ENCODE measurements around the gene ATP7B.

The ATP7B gene

DNA sequence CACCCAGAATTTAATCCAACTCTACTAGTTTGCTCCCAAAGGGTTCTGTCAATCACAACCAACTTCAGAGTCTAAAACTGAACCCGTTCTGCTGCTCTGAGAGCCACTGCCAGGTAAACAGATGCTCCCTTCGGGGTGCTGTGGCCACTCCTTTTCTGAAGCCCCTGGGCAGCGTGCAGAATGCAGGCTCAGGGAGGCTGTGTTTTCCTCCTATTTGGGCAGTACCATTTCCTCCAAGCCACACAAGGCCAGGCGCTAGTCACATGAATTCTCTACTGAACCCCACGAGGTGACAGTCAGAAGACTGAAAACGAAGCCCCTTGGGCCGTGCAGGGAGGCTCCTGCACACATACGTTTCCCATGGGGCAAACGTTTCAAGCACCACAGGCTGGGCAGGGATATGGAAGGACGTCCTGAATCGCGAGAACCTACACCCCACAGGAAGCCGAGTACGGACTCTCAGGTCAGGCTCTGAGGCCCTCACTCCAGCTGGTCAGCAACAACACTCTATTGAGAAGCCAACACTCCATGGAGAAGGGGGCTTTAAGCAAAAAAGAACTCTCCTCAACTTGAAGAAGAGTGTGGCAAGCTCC lies 77.7 kb downstream of the ATP7B start:
- Histone ChIP-seq H3K4me1 (ENCODE audit: control insufficient read depth, insufficient read depth, low read length) (peaks cover 15% of the 10 kb centered on the region), H3K27me3 (ENCODE audit: control insufficient read depth, insufficient read depth, low read length) (no peaks in the 10 kb centered on the region), H3K9me3 (ENCODE audit: control insufficient read depth, low read length) (no peaks in the 10 kb centered on the region), H3K9ac (ENCODE audit: low read length) (no peak overlapping the region), H3K4me3 (ENCODE audit: low read length) (no peak overlapping the region), H3K36me3 (ENCODE audit: control insufficient read depth, insufficient read depth, low read length) (peaks cover 8% of the 10 kb centered on the region)

GRCh38 chr13:51932231-51932630 lies 79.0 kb downstream of the ATP7B start:
- H3K9me3 ChIP-seq (ENCODE audit: control insufficient read depth, low read length) = no peaks in the 10 kb centered on the region
- H3K4me3 ChIP-seq (ENCODE audit: low read length) = no peak overlapping the region
- H3K4me1 ChIP-seq (ENCODE audit: control insufficient read depth, insufficient read depth, low read length) = peaks cover 8% of the 10 kb centered on the region
- no peak overlapping the region for H3K9ac ChIP-seq (ENCODE audit: low read length)
- H3K36me3 ChIP-seq (ENCODE audit: control insufficient read depth, insufficient read depth, low read length) = peaks cover 8% of the 10 kb centered on the region
- no peaks in the 10 kb centered on the region for H3K27me3 ChIP-seq (ENCODE audit: control insufficient read depth, insufficient read depth, low read length)

DNA sequence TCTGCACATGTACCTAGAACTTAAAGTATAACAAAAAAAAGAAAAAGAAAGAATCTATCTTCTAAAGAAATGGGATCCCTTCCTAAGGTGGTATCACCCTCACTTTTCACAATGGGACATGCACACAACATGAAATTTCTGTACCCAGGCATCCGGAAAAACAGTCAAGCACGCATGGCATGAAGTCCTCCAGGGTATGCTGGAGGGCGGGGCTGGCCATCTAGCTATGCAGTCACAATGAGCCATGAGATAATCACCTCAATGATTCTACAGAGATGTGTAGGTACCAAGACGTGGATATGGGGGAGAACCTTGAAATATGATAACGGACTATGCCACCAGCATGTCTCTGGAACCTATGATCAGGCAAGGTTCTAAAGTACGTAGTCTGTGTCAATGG lies 79.6 kb downstream of the ATP7B start:
- Histone ChIP-seq H3K27me3 (ENCODE audit: control insufficient read depth, insufficient read depth, low read length) (no peaks in the 10 kb centered on the region), H3K9ac (ENCODE audit: low read length) (no peak overlapping the region), H3K4me1 (ENCODE audit: control insufficient read depth, insufficient read depth, low read length) (peaks cover 5% of the 10 kb centered on the region), H3K36me3 (ENCODE audit: control insufficient read depth, insufficient read depth, low read length) (peaks cover 8% of the 10 kb centered on the region), H3K4me3 (ENCODE audit: low read length) (no peak overlapping the region), H3K9me3 (ENCODE audit: control insufficient read depth, low read length) (no peaks in the 10 kb centered on the region)

DNA sequence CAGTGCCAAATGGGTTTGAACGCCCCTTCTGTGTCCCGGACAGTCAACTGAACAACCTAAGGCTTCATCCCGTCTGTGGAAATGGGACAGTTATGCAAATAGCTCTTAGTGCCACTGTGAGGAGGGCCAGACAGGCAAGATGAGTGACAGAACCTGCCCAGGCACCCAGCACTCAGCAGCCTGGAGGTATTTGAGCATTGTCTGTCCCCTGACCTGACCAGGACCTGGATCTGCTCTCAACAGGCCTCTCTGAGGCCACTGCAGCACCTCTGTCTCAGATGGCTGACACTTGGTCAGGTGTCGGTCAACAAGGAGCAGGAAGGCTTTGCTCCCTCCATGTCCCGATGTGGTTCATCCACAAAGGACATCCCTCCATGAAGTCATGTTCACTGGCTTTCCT lies 81.6 kb downstream of the ATP7B start:
- Histone ChIP-seq H3K36me3 (ENCODE audit: control insufficient read depth, insufficient read depth, low read length) (peaks cover 8% of the 10 kb centered on the region), H3K9me3 (ENCODE audit: control insufficient read depth, low read length) (no peaks in the 10 kb centered on the region), H3K27me3 (ENCODE audit: control insufficient read depth, insufficient read depth, low read length) (no peaks in the 10 kb centered on the region), H3K4me3 (ENCODE audit: low read length) (no peak overlapping the region), H3K4me1 (ENCODE audit: control insufficient read depth, insufficient read depth, low read length) (no peaks in the 10 kb centered on the region), H3K9ac (ENCODE audit: low read length) (no peak overlapping the region)

- no peaks in the 10 kb centered on the region for H3K4me1 ChIP-seq (ENCODE audit: control insufficient read depth, insufficient read depth, low read length)
- H3K9ac ChIP-seq (ENCODE audit: low read length) = no peak overlapping the region
- no peaks in the 10 kb centered on the region for H3K9me3 ChIP-seq (ENCODE audit: control insufficient read depth, low read length)
- H3K4me3 ChIP-seq (ENCODE audit: low read length) = no peak overlapping the region
- H3K27me3 ChIP-seq (ENCODE audit: control insufficient read depth, insufficient read depth, low read length) = no peaks in the 10 kb centered on the region
- H3K36me3 ChIP-seq (ENCODE audit: control insufficient read depth, insufficient read depth, low read length) = no peaks in the 10 kb centered on the region
These were observed 83.0 kb downstream of the ATP7B start for GRCh38 chr13:51928231-51928630.

DNA sequence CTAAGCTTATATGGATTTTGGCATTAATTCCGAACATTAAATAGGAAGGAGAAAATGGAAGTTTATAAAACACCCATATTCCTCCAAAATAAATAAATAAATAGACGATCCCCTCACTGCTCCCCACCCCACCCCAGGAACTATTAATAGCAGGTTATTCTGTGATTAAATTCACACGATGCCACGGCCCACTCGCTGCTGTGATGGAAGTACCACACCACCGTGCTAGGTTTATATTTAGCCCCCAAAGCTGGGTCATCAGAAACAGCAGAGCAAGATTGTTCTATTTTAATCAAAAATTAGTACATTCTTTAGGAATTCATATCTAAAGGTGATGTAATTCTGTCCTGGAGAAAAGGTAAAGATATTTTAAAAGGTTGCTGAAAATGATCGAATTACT lies 84.1 kb downstream of the ATP7B start:
- Histone ChIP-seq H3K27me3 (ENCODE audit: control insufficient read depth, insufficient read depth, low read length) (no peaks in the 10 kb centered on the region), H3K36me3 (ENCODE audit: control insufficient read depth, insufficient read depth, low read length) (no peaks in the 10 kb centered on the region), H3K9me3 (ENCODE audit: control insufficient read depth, low read length) (no peaks in the 10 kb centered on the region), H3K4me3 (ENCODE audit: low read length) (no peak overlapping the region), H3K4me1 (ENCODE audit: control insufficient read depth, insufficient read depth, low read length) (no peaks in the 10 kb centered on the region), H3K9ac (ENCODE audit: low read length) (no peak overlapping the region)

DNA sequence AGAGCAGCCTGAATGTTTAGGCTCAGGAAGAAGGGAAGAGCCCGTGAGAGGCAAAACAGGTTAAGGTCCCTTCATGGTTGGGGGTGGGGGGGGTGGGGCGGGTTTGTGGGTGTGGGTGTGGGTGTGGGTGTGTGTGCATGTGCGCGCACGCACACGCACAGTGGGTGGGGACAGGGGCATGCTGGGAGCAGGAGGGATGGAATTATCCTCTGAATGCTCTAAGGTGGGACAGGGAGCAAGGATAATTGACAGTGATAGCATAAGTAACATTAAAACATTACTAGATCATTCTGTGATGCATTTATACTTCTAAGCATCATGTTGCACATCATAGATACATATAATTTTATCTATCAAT lies 84.7 kb downstream of the ATP7B start:
- Histone ChIP-seq H3K4me1 (ENCODE audit: control insufficient read depth, insufficient read depth, low read length) (no peaks in the 10 kb centered on the region), H3K9ac (ENCODE audit: low read length) (no peak overlapping the region), H3K36me3 (ENCODE audit: control insufficient read depth, insufficient read depth, low read length) (no peaks in the 10 kb centered on the region), H3K4me3 (ENCODE audit: low read length) (no peak overlapping the region), H3K9me3 (ENCODE audit: control insufficient read depth, low read length) (no peaks in the 10 kb centered on the region), H3K27me3 (ENCODE audit: control insufficient read depth, insufficient read depth, low read length) (no peaks in the 10 kb centered on the region)

DNA sequence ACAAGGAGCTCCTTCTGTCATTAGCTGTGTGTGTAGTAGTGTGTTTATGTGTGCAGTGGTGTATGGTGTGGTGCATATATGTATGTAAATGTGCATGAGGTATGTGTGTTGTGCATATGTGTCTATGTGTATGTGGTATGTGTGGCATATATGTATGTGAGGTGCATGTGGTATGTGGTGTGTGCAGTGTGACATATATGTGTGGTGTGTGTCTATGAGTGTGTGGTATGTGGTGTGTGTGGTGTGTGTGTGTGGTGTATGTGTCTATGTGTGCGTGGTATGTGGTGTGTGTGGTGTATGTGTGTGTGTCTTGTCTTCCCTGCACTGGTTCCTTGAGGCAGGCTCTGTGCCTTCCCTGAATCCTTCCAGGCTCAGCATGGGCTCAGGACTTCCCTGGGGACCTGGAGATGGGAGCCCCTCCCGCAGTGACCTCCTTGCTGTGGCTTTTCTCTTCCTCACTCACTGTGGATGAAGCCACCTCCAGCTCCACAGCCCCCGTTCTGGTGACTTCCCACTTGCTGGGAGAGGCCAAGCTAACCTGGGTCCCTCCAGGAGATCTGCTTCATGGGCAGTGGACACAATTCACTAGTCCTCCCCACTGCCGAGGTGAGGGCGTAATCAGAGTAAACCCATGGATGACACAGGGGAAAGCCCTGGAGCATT lies 85.3 kb downstream of the ATP7B start:
- Histone ChIP-seq H3K4me3 (ENCODE audit: low read length) (no peak overlapping the region), H3K27me3 (ENCODE audit: control insufficient read depth, insufficient read depth, low read length) (no peaks in the 10 kb centered on the region), H3K9ac (ENCODE audit: low read length) (no peak overlapping the region), H3K4me1 (ENCODE audit: control insufficient read depth, insufficient read depth, low read length) (no peaks in the 10 kb centered on the region), H3K9me3 (ENCODE audit: control insufficient read depth, low read length) (no peaks in the 10 kb centered on the region), H3K36me3 (ENCODE audit: control insufficient read depth, insufficient read depth, low read length) (no peaks in the 10 kb centered on the region)

DNA sequence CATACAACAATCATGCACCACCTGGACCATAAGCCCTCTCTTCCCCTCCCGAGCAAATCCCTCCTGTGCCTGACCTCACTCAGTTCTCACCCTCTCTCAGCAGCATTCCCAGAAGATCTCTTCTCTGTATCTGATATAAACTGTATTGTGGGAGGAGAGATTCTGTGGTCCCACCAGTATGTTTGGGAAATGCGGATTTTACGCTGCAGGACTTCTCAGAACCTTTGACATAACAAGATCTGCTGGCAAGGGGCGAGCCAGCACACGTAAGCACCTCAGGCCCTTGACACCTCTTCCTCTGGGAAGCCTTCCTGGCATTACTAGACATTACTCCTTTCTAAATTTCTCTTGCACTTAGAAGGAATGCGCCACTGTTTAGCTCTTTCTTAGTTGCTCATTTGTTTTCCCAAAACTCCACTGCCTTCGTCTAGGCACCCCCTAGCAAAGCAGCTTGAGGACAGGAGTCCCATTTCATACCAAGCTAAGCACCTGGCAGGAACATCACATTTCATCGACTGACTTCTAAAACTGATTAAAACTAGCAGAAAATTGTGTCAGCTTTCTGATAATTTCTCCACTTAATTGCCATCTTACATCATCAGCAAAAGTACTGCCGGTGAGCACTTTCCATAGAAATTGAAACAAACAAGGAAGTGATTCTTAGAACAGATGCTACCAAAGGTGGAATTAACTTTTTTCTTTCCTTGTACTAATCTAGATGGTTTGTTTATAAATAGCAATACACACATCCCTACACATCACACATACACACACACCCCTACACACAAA lies 86.3 kb downstream of the ATP7B start:
- Histone ChIP-seq H3K4me1 (ENCODE audit: control insufficient read depth, insufficient read depth, low read length) (no peaks in the 10 kb centered on the region), H3K27me3 (ENCODE audit: control insufficient read depth, insufficient read depth, low read length) (no peaks in the 10 kb centered on the region), H3K9ac (ENCODE audit: low read length) (no peak overlapping the region), H3K4me3 (ENCODE audit: low read length) (no peak overlapping the region), H3K36me3 (ENCODE audit: control insufficient read depth, insufficient read depth, low read length) (no peaks in the 10 kb centered on the region), H3K9me3 (ENCODE audit: control insufficient read depth, low read length) (no peaks in the 10 kb centered on the region)

- no peaks in the 10 kb centered on the region for H3K4me1 ChIP-seq (ENCODE audit: control insufficient read depth, insufficient read depth, low read length)
These were observed 87.2 kb downstream of the ATP7B start for GRCh38 chr13:51923983-51924539.

DNA sequence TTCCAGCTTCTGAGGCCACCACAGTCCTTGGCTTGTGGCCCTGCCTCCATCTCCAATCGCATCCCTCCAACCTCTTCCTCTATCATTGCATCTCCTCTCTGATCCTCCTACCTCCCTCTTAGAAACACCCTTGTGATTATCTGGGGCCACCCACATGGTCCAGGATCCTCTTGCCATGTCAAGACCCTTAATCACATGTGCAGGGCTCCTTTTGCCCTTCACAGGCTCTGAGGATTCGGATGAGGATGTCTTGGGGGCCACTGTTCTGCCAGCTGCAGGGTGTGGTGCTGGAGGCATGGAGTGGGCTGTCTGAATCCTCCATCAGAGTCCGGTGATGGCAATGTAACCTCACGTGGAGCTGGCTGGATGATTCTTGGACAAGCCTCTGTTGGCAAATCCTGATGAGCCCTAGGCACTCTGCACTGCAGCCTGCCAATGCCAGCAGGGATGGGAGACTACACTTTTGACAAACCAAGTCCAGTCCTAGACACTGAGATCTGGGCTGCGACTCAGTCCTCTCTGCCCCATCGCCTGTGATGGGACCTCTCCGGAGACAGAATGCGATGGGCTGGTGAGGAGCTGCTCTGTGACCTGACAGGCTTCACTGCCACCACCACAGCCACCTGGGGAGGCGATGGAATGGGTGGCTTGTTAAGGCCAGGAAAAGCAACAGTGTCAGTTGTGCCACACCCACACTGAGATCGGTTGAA lies 88.3 kb downstream of the ATP7B start:
- Histone ChIP-seq H3K4me3 (ENCODE audit: low read length) (no peak overlapping the region), H3K36me3 (ENCODE audit: control insufficient read depth, insufficient read depth, low read length) (no peaks in the 10 kb centered on the region), H3K9me3 (ENCODE audit: control insufficient read depth, low read length) (no peaks in the 10 kb centered on the region), H3K4me1 (ENCODE audit: control insufficient read depth, insufficient read depth, low read length) (no peaks in the 10 kb centered on the region), H3K27me3 (ENCODE audit: control insufficient read depth, insufficient read depth, low read length) (no peaks in the 10 kb centered on the region), H3K9ac (ENCODE audit: low read length) (no peak overlapping the region)

More at GRCh38 chr13:51923983-51924539, 87.2 kb downstream of the ATP7B start:
- Histone ChIP-seq H3K36me3 (ENCODE audit: control insufficient read depth, insufficient read depth, low read length) (no peaks in the 10 kb centered on the region), H3K27me3 (ENCODE audit: control insufficient read depth, insufficient read depth, low read length) (no peaks in the 10 kb centered on the region), H3K4me3 (ENCODE audit: low read length) (no peak overlapping the region), H3K9ac (ENCODE audit: low read length) (no peak overlapping the region), H3K9me3 (ENCODE audit: control insufficient read depth, low read length) (no peaks in the 10 kb centered on the region)

Data from mucosa of stomach (tissue), 1 donor.